Stimulated activated CD4-positive, alpha-beta T cell treated with anti-CD3 and anti-CD28 coated beads, Interleukin-4, amount 100 ng/mL, for 1 hour (primary cell): ENCODE measurements around the gene PXDN.
"Not testable (repeated sequence)": the region's sequence is repeated elsewhere in the genome, so short reads cannot be mapped to it uniquely, and the experiment has no call there.

Experiments used
- DNase-seq: peaks from one replicate; pipeline ENCODE4 v3.0.0-alpha.2; 2020

Gene PXDN

GRCh38 chr2:1679065-1679464 lies 65.2 kb downstream of the PXDN start:
- not testable (repeated sequence) for DNase-seq

- DNase-seq = no peak
Observed at GRCh38 chr2:1678609-1679008, 65.7 kb downstream of the PXDN start.

- no peak for DNase-seq
Observed at GRCh38 chr2:1677821-1678165, 66.5 kb downstream of the PXDN start.

- DNase-seq = no peak
Observed at GRCh38 chr2:1676913-1677820, 67.1 kb downstream of the PXDN start.

- no peak for DNase-seq
Observed at GRCh38 chr2:1676091-1676912, 68.0 kb downstream of the PXDN start.

- DNase-seq = no peak
Observed at GRCh38 chr2:1675633-1676032, 68.7 kb downstream of the PXDN start.

GRCh38 chr2:1674766-1675397 lies 69.4 kb downstream of the PXDN start:
- no peak for DNase-seq

GRCh38 chr2:1674276-1674675 lies 70.0 kb downstream of the PXDN start:
- no peak for DNase-seq

- DNase-seq = no peak
Observed at GRCh38 chr2:1673160-1673944, 71.0 kb downstream of the PXDN start.

GRCh38 chr2:1672738-1673137 lies 71.6 kb downstream of the PXDN start:
- DNase-seq = no peak

- no peak for DNase-seq
Observed at GRCh38 chr2:1671916-1672315, 72.4 kb downstream of the PXDN start.

GRCh38 chr2:1670636-1671035 lies 73.7 kb downstream of the PXDN start:
- DNase-seq = no peak

- DNase-seq = no peak
Observed at GRCh38 chr2:1665761-1666505, 78.4 kb downstream of the PXDN start.

- no peak for DNase-seq
Observed at GRCh38 chr2:1664698-1665097, 79.6 kb downstream of the PXDN start.

- no peak for DNase-seq
Observed at GRCh38 chr2:1664076-1664605, 80.2 kb downstream of the PXDN start.

- DNase-seq = no peak
Observed at GRCh38 chr2:1663621-1664020, 80.7 kb downstream of the PXDN start.

GRCh38 chr2:1662606-1663180 lies 81.6 kb downstream of the PXDN start:
- no peak for DNase-seq

GRCh38 chr2:1661891-1662605 lies 82.3 kb downstream of the PXDN start:
- DNase-seq = no peak

GRCh38 chr2:1660656-1661640 lies 83.4 kb downstream of the PXDN start:
- DNase-seq = no peak
